Parathyroid adenoma (tissue), 2 donors: ENCODE measurements around the gene ARHGAP42.

Experiments used
- H2AFZ ChIP-seq: fragments of 300-600 bp; sonication (generic); one replicate; pipeline ENCODE4 v1.7.0; 2017; ENCODE audit warnings: antibody characterized with exemption, mild to moderate bottlenecking
- H3K27ac ChIP-seq: fragments of 300-600 bp; sonication (generic); one replicate; pipeline ENCODE4 v1.7.0; 2017
- H3K27me3 ChIP-seq: fragments of 300-600 bp; sonication (generic); one replicate; pipeline ENCODE4 v1.7.0; 2017; ENCODE audit warnings: low read length; ENCODE audit not compliant: control insufficient read depth, insufficient read depth
- H3K36me3 ChIP-seq: fragments of 300-600 bp; sonication (generic); one replicate; pipeline ENCODE4 v1.7.0; 2017; ENCODE audit warnings: low read length; ENCODE audit not compliant: control insufficient read depth, insufficient read depth
- H3K4me1 ChIP-seq: fragments of 300-600 bp; sonication (generic); one replicate; pipeline ENCODE4 v1.7.0; 2017; ENCODE audit warnings: control low read depth
- H3K4me2 ChIP-seq: fragments of 300-600 bp; sonication (generic); one replicate; pipeline ENCODE4 v1.7.0; 2017; ENCODE audit warnings: low read length
- H3K4me3 ChIP-seq: fragments of 300-600 bp; sonication (generic); one replicate; pipeline ENCODE4 v1.7.0; 2017; ENCODE audit warnings: low read depth, low read length
- H3K79me2 ChIP-seq: fragments of 300-600 bp; sonication (generic); one replicate; pipeline ENCODE4 v1.7.0; 2017; ENCODE audit warnings: control low read depth
- H3K9ac ChIP-seq: fragments of 300-600 bp; sonication (generic); one replicate; pipeline ENCODE4 v1.7.0; 2017; ENCODE audit warnings: mild to moderate bottlenecking
- H3K9me3 ChIP-seq: fragments of 300-600 bp; sonication (generic); one replicate; pipeline ENCODE4 v1.7.0; 2017; ENCODE audit warnings: low read length; ENCODE audit not compliant: control insufficient read depth
- TF ChIP-seq, protein P1 (sequence below): fragments of 300-600 bp; sonication (generic); IDR thresholded peaks from one replicate; pipeline ENCODE4 v1.7.0; 2017; ENCODE audit warnings: antibody characterized with exemption, mild to moderate bottlenecking
- donor health status: primary hyperparathyroidism.

The ARHGAP42 gene

DNA sequence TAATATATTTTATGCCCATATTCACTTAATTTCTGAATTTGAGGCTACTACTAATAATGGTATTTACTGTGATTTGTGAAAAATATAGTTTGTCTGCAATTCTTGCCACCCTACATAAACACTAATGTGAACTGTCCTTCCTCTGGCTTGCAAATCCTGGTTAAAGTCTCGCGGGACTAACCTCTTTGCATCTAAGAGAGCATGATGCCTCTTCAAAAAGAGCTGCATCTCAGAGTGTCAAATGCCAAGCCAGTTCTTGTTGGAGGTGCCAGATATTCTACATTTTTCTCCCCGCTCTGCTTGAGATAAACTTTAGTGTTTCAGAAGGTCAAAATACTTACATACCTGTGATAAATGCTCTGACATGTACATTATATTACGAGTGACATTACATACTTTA, 2.1 kb downstream of the ARHGAP42 start:
- Histone ChIP-seq H3K4me2 (peak overlapping the region; percentile 13), H3K4me1 (peaks cover 6% of the 10 kb centered on the region), H3K9me3 (no peaks in the 10 kb centered on the region), H3K9ac (no peak overlapping the region), H2AFZ (no peak overlapping the region), H3K4me3 (no peak overlapping the region), H3K36me3 (no peaks in the 10 kb centered on the region), H3K27me3 (no peaks in the 10 kb centered on the region), H3K79me2 (peaks cover 2% of the 10 kb centered on the region), H3K27ac (no peak overlapping the region)
- TF ChIP-seq, protein P1, sequence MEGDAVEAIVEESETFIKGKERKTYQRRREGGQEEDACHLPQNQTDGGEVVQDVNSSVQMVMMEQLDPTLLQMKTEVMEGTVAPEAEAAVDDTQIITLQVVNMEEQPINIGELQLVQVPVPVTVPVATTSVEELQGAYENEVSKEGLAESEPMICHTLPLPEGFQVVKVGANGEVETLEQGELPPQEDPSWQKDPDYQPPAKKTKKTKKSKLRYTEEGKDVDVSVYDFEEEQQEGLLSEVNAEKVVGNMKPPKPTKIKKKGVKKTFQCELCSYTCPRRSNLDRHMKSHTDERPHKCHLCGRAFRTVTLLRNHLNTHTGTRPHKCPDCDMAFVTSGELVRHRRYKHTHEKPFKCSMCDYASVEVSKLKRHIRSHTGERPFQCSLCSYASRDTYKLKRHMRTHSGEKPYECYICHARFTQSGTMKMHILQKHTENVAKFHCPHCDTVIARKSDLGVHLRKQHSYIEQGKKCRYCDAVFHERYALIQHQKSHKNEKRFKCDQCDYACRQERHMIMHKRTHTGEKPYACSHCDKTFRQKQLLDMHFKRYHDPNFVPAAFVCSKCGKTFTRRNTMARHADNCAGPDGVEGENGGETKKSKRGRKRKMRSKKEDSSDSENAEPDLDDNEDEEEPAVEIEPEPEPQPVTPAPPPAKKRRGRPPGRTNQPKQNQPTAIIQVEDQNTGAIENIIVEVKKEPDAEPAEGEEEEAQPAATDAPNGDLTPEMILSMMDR = no peak

DNA sequence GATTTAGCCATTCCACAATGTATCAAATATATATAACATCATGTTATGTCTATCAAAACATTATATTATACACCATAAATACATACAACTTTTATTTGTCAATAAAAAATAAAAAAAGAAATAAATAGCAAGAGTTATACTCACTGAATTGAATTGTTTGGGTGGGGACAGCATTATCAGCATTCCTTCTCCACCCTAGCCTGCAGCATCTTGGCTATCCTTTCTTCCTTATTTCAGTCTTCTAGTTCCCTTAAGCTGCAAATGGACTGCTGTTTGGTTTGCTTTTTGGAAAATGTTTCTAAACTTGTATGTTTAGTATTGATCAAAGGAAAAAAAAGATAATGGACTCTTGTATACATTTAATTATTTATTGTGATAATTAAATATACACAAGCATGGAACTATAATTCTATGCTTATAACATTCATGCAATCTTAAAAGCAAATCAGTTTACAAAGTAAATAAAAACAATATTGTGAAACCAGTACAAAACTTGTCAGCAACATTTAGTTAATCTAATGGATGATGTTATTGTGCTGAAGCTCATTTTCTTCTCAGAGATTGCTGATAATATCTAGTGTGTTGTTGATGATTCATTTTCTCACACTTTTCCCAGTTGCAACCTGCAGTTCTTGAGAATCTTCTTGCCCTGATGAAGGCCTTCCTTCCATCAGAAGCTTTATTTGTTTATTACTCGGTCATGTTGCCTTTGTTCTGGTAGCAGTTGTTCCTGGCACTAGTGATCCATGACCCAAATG, 5.0 kb downstream of the ARHGAP42 start:
- no peak overlapping the region for H3K4me2 ChIP-seq
- H3K36me3 ChIP-seq = no peaks in the 10 kb centered on the region
- H3K9me3 ChIP-seq = no peaks in the 10 kb centered on the region
- H3K27ac ChIP-seq = peak overlapping the region; percentile 42
- no peak overlapping the region for H3K9ac ChIP-seq
- peaks cover 6% of the 10 kb centered on the region for H3K79me2 ChIP-seq
- H3K4me3 ChIP-seq = no peak overlapping the region
- H3K4me1 ChIP-seq = peaks cover 6% of the 10 kb centered on the region
- no peak overlapping the region for H2AFZ ChIP-seq
- TF ChIP-seq, protein P1 = no peak
- H3K27me3 ChIP-seq = no peaks in the 10 kb centered on the region

DNA sequence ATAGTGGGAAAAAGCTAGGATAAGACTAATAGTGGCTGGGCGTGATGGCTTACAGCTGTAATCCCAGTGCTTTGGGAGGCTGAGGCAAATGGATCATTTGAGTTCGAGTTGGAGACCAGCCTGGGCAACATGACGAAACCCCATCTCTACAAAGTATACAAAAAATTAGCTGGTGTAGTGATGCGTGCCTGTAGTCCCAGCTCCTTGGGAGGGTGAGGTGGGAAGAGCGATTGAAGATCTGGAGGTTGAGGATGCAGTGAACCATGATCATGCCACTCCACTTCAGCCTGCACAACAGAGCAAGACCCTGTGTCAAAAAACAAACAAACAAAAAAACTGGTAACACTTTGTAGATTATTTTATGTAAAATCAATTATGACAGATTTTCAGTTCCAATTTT, 8.8 kb downstream of the ARHGAP42 start:
- Histone ChIP-seq H3K4me3 (no peak overlapping the region), H3K9ac (no peak overlapping the region), H2AFZ (no peak overlapping the region), H3K4me1 (peaks cover 3% of the 10 kb centered on the region), H3K27me3 (no peaks in the 10 kb centered on the region), H3K9me3 (no peaks in the 10 kb centered on the region), H3K4me2 (no peak overlapping the region), H3K36me3 (no peaks in the 10 kb centered on the region), H3K27ac (no peak overlapping the region), H3K79me2 (peaks cover 8% of the 10 kb centered on the region)
- TF ChIP-seq, protein P1 = no peak

DNA sequence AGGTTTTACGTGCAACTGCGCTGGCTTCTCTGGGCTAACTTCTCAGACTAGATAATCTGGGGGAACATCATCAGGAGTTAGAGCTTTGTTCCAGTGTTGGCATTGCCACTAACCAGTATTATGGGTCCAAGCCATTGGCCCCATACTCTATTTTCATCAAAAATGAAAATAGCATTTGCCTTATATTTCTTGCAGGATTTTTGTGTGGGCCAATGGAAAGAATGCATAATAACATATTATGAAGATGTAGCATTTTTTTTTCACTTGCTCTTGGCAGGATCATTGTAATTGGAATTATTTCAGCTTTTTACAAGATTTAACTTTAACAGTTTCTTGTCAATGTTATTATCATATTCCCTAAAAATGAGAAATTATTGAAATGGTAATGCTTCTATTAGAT, 16.1 kb downstream of the ARHGAP42 start:
- Histone ChIP-seq H3K4me1 (no peaks in the 10 kb centered on the region), H3K36me3 (no peaks in the 10 kb centered on the region), H3K9ac (no peak overlapping the region), H3K79me2 (peaks cover 4% of the 10 kb centered on the region), H3K27ac (no peak overlapping the region), H3K4me3 (no peak overlapping the region), H3K9me3 (no peaks in the 10 kb centered on the region), H2AFZ (no peak overlapping the region), H3K4me2 (no peak overlapping the region), H3K27me3 (no peaks in the 10 kb centered on the region)
- TF ChIP-seq, protein P1 = no peak
